Prostate gland (tissue), 2 donors: ENCODE measurements around the gene SBNO2. TPM values are rescaled to one million over a fixed set of nuclear protein-coding genes. Genes with fewer than 3 reads are reported as not detected.
A peak's percentile ranks its signal among the peaks of the same experiment; 100 is the strongest.

ENCODE experiments used
- DNase-seq: peaks from one replicate; pipeline ENCODE4 v3.0.0-alpha.2; 2019; ENCODE audit warnings: low spot score
- H3K27ac ChIP-seq, 2 donors: fragments of 200-600 bp; sonication (generic); 2 replicates each; pipeline ENCODE4 v1.5.1; 2017 to 2019
- H3K27me3 ChIP-seq: fragments of 200-600 bp; sonication (generic); replicated peaks from 2 replicates; pipeline ENCODE4 v1.5.1; 2019; ENCODE audit not compliant: insufficient read depth
- H3K36me3 ChIP-seq, 2 donors: fragments of 200-600 bp; sonication (generic); 1 replicate in 1 of 2; 2 replicates in 1 of 2; pipeline versions ENCODE4 v1.5.1 to v1.8.1; 2017 to 2019
- H3K4me1 ChIP-seq: fragments of 200-600 bp; sonication (generic); replicated peaks from 2 replicates; pipeline ENCODE4 v1.5.1; 2019
- H3K4me3 ChIP-seq, 2 donors: fragments of 200-600 bp; sonication (generic); 2 replicates each; pipeline ENCODE4 v1.5.1; 2017 to 2019
- H3K9me3 ChIP-seq: fragments of 200-600 bp; sonication (generic); 2 replicates; pipeline ENCODE4 v1.5.1; 2017
- CTCF ChIP-seq, 4 experiments: fragments of 200-600 bp in 2 of 4; fragments of 450-650 bp in 2 of 4; sonication (generic) in 2 of 4; IDR thresholded peaks; 1 replicate in 3 of 4; 2 replicates in 1 of 4; pipeline ENCODE4 v1.5.1; 2016 to 2019; ENCODE audit warnings: antibody characterized with exemption in 4 of 4, mild to moderate bottlenecking in 2 of 4, moderate library complexity in 2 of 4
- POLR2A ChIP-seq: fragments of 450-650 bp; IDR thresholded peaks from one replicate; pipeline ENCODE4 v1.6.1; 2016; ENCODE audit warnings: antibody characterized with exemption, mild to moderate bottlenecking
- POLR2AphosphoS5 ChIP-seq: sonication (generic); formaldehyde crosslinking; IDR thresholded peaks from one replicate; pipeline ENCODE4 v1.6.1; 2017; ENCODE audit warnings: antibody characterized with exemption
- WGBS: methylation state at CpG from one replicate; pipeline ENCODE4 v1.1.5; 2018; 5-methylcytosine and 5-hydroxymethylcytosine counted together
- intact Hi-C: fragments of 100-400 bp; cut with DNase I; formaldehyde crosslinking; loops from one replicate; pipeline ENCODE4 v1.14.2; 2022
- total RNA-seq, 2 donors: library from RNA; depleted of rRNA; stranded (reverse); fragments of >200 nt; gene quantifications; one replicate each; pipeline ENCODE4 v1.1.0, GENCODE V29; 2016

Gene SBNO2
- total RNA-seq, 2 donors from 2014 or later: 32.5 to 79.9 TPM

DNA sequence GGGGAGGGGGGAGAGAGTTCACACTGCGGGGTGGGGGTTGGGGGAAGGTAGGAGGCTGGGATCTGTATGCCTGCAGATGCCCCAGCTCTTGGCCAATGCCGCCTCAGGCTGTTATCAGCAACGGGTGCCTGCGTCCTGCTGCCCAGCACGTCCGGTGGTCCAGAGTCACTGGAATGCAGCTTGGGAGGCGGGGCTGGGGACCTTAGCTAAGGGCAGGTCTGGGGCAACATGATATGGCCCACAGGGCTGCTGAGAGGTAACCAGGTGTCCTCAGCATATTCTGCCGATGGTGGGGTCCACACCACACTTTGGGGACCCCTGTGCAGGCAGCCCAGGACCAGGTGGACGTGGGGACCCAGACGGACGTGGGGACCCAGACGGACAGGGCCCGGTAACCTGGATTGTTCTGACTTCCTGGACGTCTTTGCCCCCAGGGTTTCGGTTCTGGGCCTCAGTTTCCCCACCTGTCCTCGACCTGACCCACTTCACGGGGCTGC, 107.8 kb downstream of the SBNO2 start:
- TF ChIP-seq POLR2AphosphoS5 (no peak), CTCF (IDR thresholded peaks at IDR 0.05) (no peak), POLR2A (no peak)
- intact Hi-C loops: no loop called here
- peaks cover 16% of the 10 kb centered on the region for H3K27me3 ChIP-seq
- no peak for DNase-seq
- no peak overlapping the region for H3K4me3 ChIP-seq
- no peaks in the 10 kb centered on the region for H3K36me3 ChIP-seq
- H3K27ac ChIP-seq: no peak overlapping the region
- peaks cover 6% of the 10 kb centered on the region for H3K4me1 ChIP-seq
- 44% methylated on average over 15 of the region's 17 CpGs for WGBS
- no peaks in the 10 kb centered on the region for H3K9me3 ChIP-seq

- no peak for DNase-seq
- Histone ChIP-seq H3K4me1 (peaks cover 6% of the 10 kb centered on the region), H3K27ac (no peak overlapping the region), H3K9me3 (no peaks in the 10 kb centered on the region), H3K4me3 (no peak overlapping the region), H3K27me3 (peaks cover 11% of the 10 kb centered on the region), H3K36me3 (no peaks in the 10 kb centered on the region)
- intact Hi-C loops: no loop called here
- no peak for TF ChIP-seq POLR2AphosphoS5
- TF ChIP-seq POLR2A: no peak
- no peak for TF ChIP-seq CTCF (IDR thresholded peaks at IDR 0.05)
- WGBS: 51% methylated on average over 16 of the region's 17 CpGs
These were observed 108.4 kb downstream of the SBNO2 start for GRCh38 chr19:1065606-1066109.

GRCh38 chr19:1064661-1065605, 109.1 kb downstream of the SBNO2 start:
- WGBS: 16% methylated on average over 48 of the region's 60 CpGs
- H3K27me3 ChIP-seq: peaks cover 9% of the 10 kb centered on the region
- H3K4me3 ChIP-seq: no peak overlapping the region
- peak; percentile 38 for DNase-seq
- intact Hi-C loops: no loop called here
- H3K4me1 ChIP-seq: peaks cover 6% of the 10 kb centered on the region
- H3K9me3 ChIP-seq: no peaks in the 10 kb centered on the region
- peak; percentile 34 to 88 (median 51) for TF ChIP-seq CTCF (IDR thresholded peaks at IDR 0.05)
- no peak for TF ChIP-seq POLR2A
- peak; percentile 30 for TF ChIP-seq POLR2AphosphoS5
- no peaks in the 10 kb centered on the region for H3K36me3 ChIP-seq
- H3K27ac ChIP-seq: no peak overlapping the region

GRCh38 chr19:1063909-1064660, 110.0 kb downstream of the SBNO2 start:
- Histone ChIP-seq H3K27me3 (peaks cover 7% of the 10 kb centered on the region), H3K27ac (no peak overlapping the region), H3K4me3 (no peak overlapping the region), H3K36me3 (no peaks in the 10 kb centered on the region), H3K4me1 (peaks cover 6% of the 10 kb centered on the region), H3K9me3 (no peaks in the 10 kb centered on the region)
- DNase-seq: no peak
- 85% methylated on average over 37 of the region's 37 CpGs for WGBS
- no peak for TF ChIP-seq POLR2A
- TF ChIP-seq POLR2AphosphoS5: no peak
- TF ChIP-seq CTCF (IDR thresholded peaks at IDR 0.05): no peak
- intact Hi-C loops: no loop called here
